SK-N-MC (cell line): ENCODE results near the gene TECR.

Experiments used
- DNase-seq: peaks from one replicate; pipeline ENCODE4 v3.0.0-alpha.2; 2011; ENCODE audit warnings: low read depth, low spot score
- H3K27ac ChIP-seq: fragments of 200-600 bp; sonication (generic); 2 replicates; pipeline ENCODE4 v1.5.1; 2016; ENCODE audit warnings: mixed run types
- H3K36me3 ChIP-seq: fragments of 200-600 bp; sonication (generic); 2 replicates; pipeline ENCODE4 v1.6.1; 2017; ENCODE audit warnings: antibody characterized with exemption, low read length, mixed read lengths; ENCODE audit not compliant: insufficient read depth
- H3K4me3 ChIP-seq: fragments of 200-600 bp; sonication (generic); 2 replicates; pipeline ENCODE4 v1.5.1; 2016
- H3K9ac ChIP-seq: fragments of 200-600 bp; sonication (generic); 2 replicates; pipeline ENCODE4 v1.8.0; 2017; ENCODE audit warnings: mixed run types, mixed read lengths; ENCODE audit not compliant: insufficient read length
- H3K9me3 ChIP-seq: fragments of 200-600 bp; sonication (generic); 2 replicates; pipeline ENCODE4 v1.6.1; 2017; ENCODE audit warnings: low read depth, mild to moderate bottlenecking, antibody characterized with exemption, low read length, moderate library complexity, mixed read lengths
- EZH2 ChIP-seq: fragments of 200-600 bp; sonication (generic); IDR thresholded peaks from one replicate; pipeline ENCODE4 v1.6.1; 2017; ENCODE audit warnings: antibody characterized with exemption
- FOXP2 ChIP-seq: optimal IDR thresholded peaks from 2 replicates; pipeline ENCODE3; 2011; ENCODE audit warnings: mild to moderate bottlenecking, moderate library complexity; ENCODE audit not compliant: insufficient read depth; ENCODE audit errors: extremely low read length, control extremely low read depth
- POLR2AphosphoS5 ChIP-seq: IDR thresholded peaks from 2 replicates; pipeline ENCODE4 v1.6.1; 2012; ENCODE audit warnings: mild to moderate bottlenecking, low read depth, low read length, borderline replicate concordance

TECR gene

GRCh38 chr19:14529254-14530004 lies at the start of gene TECR:
TSS of gene TECR (plus strand) at chr19:14529594. CDS start at chr19:14529697, 103 bp downstream.
- TF ChIP-seq EZH2 (no peak), POLR2AphosphoS5 (peak; percentile 98), FOXP2 (peak; percentile 60)
- Histone ChIP-seq H3K9ac (peak within 1 kb of the TSS; percentile 81), H3K36me3 (peaks cover 18% of the 10 kb centered on the region), H3K4me3 (peak within 1 kb of the TSS; percentile 96), H3K27ac (peak within 1 kb of the TSS; percentile 86), H3K9me3 (no peaks in the 10 kb centered on the region)
- peak; percentile 99 for DNase-seq

DNA sequence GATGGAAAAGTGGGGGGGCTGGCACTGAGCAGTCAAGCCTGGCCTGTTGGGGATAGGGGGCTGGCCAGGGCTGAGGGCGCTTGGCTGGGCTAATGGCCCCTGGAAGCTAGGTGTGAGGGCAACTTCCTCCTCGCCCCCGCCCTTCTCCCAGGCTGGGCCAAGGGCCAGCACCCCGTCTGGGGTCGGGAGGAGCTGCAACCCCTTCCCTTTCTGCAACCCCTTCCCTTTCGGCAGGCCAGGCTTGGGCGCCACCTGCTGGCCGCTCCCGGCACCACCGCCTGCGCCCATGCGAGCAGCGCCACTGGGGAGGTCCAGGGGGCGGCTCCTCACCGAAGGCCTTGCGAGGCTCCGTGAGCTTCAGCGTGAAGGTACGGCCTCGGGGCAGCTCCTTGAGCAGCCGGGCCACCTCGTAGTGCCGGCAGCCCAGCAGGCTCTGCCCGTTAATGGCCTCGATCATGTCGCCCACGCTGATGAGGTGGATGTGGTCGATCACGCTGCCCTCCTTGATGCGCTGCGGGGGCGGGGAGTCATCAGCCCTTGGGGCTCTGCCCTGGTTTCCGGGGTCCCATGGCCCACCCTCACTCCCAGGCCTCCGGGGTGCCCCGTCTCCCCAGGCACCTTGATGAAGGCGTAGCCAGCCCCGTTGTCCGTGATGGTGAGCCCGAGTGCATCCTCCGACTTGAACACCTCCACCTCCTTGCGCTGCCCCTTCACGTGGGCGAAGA lies 49.3 kb upstream of the TECR start:
- H3K9me3 ChIP-seq = no peaks in the 10 kb centered on the region

DNA sequence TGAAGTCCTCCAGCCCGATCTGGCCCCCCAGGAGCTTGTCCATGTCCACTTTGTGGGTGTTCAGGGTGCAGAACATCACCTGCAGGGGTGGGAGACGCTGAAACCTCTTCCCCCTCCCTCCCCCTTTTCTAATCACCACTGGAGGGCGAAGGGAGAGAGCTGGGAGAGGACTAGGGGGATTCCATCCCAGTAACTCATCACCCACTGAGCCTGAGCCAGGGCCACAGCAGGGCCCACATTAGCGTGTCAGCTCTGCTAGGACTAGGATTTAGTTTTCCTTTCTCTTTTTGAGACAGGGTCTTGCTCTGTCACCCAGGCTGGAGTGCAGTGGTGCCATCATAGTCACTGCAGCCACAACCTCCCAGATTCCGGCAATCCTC lies 48.7 kb upstream of the TECR start:
- Histone ChIP-seq H3K27ac (no peak overlapping the region), H3K4me3 (no peak overlapping the region), H3K36me3 (peaks cover 8% of the 10 kb centered on the region), H3K9ac (no peak overlapping the region), H3K9me3 (no peaks in the 10 kb centered on the region)
- no peak for TF ChIP-seq POLR2AphosphoS5
- TF ChIP-seq FOXP2 = no peak
- no peak for TF ChIP-seq EZH2
- no peak for DNase-seq

More for the DNA sequence above, 49.3 kb upstream of the TECR start:
- Histone ChIP-seq H3K36me3 (peaks cover 8% of the 10 kb centered on the region), H3K9ac (no peak overlapping the region), H3K27ac (no peak overlapping the region), H3K4me3 (no peak overlapping the region)
- no peak for DNase-seq
- TF ChIP-seq FOXP2 = no peak
- TF ChIP-seq EZH2 = no peak

- no peak for TF ChIP-seq POLR2AphosphoS5
- no peak for TF ChIP-seq FOXP2
- TF ChIP-seq EZH2 = no peak
- H3K9ac ChIP-seq = no peak overlapping the region
- H3K36me3 ChIP-seq = peaks cover 8% of the 10 kb centered on the region
- no peak overlapping the region for H3K4me3 ChIP-seq
- no peaks in the 10 kb centered on the region for H3K9me3 ChIP-seq
- H3K27ac ChIP-seq = no peak overlapping the region
- DNase-seq = no peak
Observed at GRCh38 chr19:14482172-14482941, 47.0 kb upstream of the TECR start.

DNA sequence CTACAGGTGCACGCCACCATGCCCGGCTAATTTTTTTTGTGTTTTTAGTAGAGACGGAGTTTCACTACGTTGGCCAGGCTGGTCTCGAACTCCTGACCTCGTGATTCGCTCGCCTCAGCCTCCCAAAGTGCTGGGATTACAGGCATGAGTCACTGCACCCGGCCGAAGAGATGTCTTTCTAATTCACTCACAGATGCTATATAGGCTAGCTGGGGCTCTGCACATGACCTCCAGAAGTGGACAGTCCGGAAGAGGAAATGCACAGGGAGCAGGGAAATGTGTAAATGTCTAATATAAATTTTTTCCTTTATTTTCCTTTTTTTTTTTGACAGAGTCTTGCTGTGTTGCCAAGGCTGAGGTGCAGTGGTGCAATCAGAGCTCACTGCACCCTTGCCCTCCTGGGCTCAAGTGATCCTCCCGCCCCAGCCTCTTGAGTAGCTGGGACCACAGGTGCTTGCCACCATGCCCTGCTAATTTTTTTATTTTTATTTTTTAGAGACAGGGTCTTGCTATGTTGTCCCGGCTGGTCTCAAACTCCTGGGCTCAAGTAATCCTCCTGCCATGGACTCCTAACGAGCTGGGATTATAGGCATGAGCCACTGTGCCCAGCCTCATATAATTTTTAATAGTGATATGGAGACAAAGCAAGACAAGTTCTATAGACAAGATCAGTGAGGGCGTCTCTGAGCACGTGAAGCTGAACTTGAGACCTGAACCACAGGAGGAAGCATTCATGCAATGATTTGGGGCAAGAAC lies 41.8 kb upstream of the TECR start:
- Histone ChIP-seq H3K36me3 (peaks cover 10% of the 10 kb centered on the region; the same call in 1 of the 2 replicates), H3K9ac (no peak overlapping the region), H3K4me3 (no peak overlapping the region), H3K27ac (no peak overlapping the region), H3K9me3 (no peaks in the 10 kb centered on the region)
- no peak for DNase-seq
- TF ChIP-seq FOXP2 = no peak
- no peak for TF ChIP-seq EZH2
- no peak for TF ChIP-seq POLR2AphosphoS5

GRCh38 chr19:14492756-14493337 lies 36.5 kb upstream of the TECR start:
- H3K27ac ChIP-seq = no peak overlapping the region
- TF ChIP-seq POLR2AphosphoS5 (no peak), EZH2 (no peak), FOXP2 (no peak)
- DNase-seq = no peak
- H3K4me3 ChIP-seq = no peak overlapping the region
- no peaks in the 10 kb centered on the region for H3K9me3 ChIP-seq
- no peak overlapping the region for H3K9ac ChIP-seq
- H3K36me3 ChIP-seq = peaks cover 10% of the 10 kb centered on the region; the same call in 1 of the 2 replicates

DNA sequence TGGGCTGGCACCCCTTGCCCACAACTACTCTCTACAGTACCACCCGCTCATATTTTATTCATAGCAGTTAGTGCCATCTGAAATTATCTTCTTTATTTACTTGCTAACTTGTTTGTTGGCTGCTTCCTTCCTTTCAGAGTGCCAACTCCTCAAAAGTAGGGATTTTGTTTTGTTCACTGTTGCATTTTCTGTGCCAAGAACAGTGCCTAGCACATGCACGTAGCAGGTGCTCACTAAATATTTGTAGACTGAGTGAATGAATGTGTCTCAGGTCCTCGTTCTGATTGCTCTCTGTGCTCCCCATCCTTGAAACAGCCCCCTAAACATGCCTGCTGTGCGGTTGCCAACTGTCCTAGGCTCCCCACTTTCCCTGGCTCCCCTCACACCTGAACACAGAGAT lies 35.0 kb upstream of the TECR start:
- Histone ChIP-seq H3K4me3 (peak overlapping the region; percentile 79), H3K27ac (no peak overlapping the region), H3K9ac (no peak overlapping the region), H3K36me3 (peaks cover 6% of the 10 kb centered on the region; the same call in 1 of the 2 replicates), H3K9me3 (no peaks in the 10 kb centered on the region)
- TF ChIP-seq POLR2AphosphoS5 = no peak
- no peak for TF ChIP-seq EZH2
- TF ChIP-seq FOXP2 = no peak
- no peak for DNase-seq
